MM.1S (cell line): ENCODE measurements around the gene TOE1.

ENCODE experiments used
- DNase-seq: peaks from one replicate; pipeline ENCODE4 v3.0.0-alpha.2; 2015
- H2AFZ ChIP-seq: fragments of 300-600 bp; sonication (generic); 2 replicates; pipeline ENCODE4 v1.6.0; 2016; ENCODE audit warnings: antibody characterized with exemption, low read length
- H3F3A ChIP-seq: fragments of 300-600 bp; sonication (generic); 2 replicates; pipeline ENCODE4 v1.6.1; 2016; ENCODE audit warnings: mild to moderate bottlenecking, antibody characterized with exemption, low read length, moderate library complexity, mixed read lengths; ENCODE audit not compliant: insufficient read depth
- H3K27ac ChIP-seq: fragments of 300-600 bp; sonication (generic); 2 replicates; pipeline ENCODE4 v1.5.1; 2016; ENCODE audit warnings: mild to moderate bottlenecking, low read length
- H3K27me3 ChIP-seq: fragments of 300-600 bp; sonication (generic); replicated peaks from 2 replicates; pipeline ENCODE4 v1.6.0; 2016; ENCODE audit warnings: low read length; ENCODE audit not compliant: insufficient read depth
- H3K36me3 ChIP-seq: fragments of 300-600 bp; sonication (generic); replicated peaks from 2 replicates; pipeline ENCODE4 v1.6.1; 2016; ENCODE audit warnings: mild to moderate bottlenecking, low read length, mixed read lengths; ENCODE audit not compliant: insufficient read depth
- H3K4me1 ChIP-seq: fragments of 300-600 bp; sonication (generic); 2 replicates; pipeline ENCODE4 v1.6.1; 2016; ENCODE audit warnings: low read length, mixed read lengths
- H3K4me2 ChIP-seq: fragments of 300-600 bp; sonication (generic); 2 replicates; pipeline ENCODE4 v1.6.0; 2016; ENCODE audit warnings: low read depth, low read length
- H3K4me3 ChIP-seq: fragments of 300-600 bp; sonication (generic); 2 replicates; pipeline ENCODE4 v1.5.1; 2016; ENCODE audit warnings: low read length, mixed read lengths
- H3K79me2 ChIP-seq: fragments of 300-600 bp; sonication (generic); 2 replicates; pipeline ENCODE4 v1.6.1; 2016; ENCODE audit warnings: mixed run types, low read length, mixed read lengths
- H3K9ac ChIP-seq: fragments of 300-600 bp; sonication (generic); 2 replicates; pipeline ENCODE4 v1.6.1; 2016; ENCODE audit warnings: low read length, mixed read lengths
- H3K9me2 ChIP-seq: fragments of 300-600 bp; sonication (generic); replicated peaks from 2 replicates; pipeline ENCODE4 v1.6.1; 2016; ENCODE audit warnings: mild to moderate bottlenecking, low read length, mixed read lengths; ENCODE audit not compliant: insufficient read depth
- H3K9me3 ChIP-seq: fragments of 300-600 bp; sonication (generic); replicated peaks from 2 replicates; pipeline ENCODE4 v1.6.1; 2016; ENCODE audit warnings: mild to moderate bottlenecking, low read length, mixed read lengths; ENCODE audit not compliant: insufficient read depth
- H4K20me1 ChIP-seq: fragments of 300-600 bp; sonication (generic); 2 replicates; pipeline ENCODE4 v1.6.1; 2016; ENCODE audit warnings: mild to moderate bottlenecking, low read length, moderate library complexity, mixed read lengths; ENCODE audit not compliant: insufficient read depth
- CTCF ChIP-seq: fragments of 300-600 bp; sonication (generic); IDR thresholded peaks from 2 replicates; pipeline ENCODE4 v1.5.1; 2016; ENCODE audit warnings: antibody characterized with exemption, low read length, mixed read lengths
- EZH2 ChIP-seq: fragments of 300-600 bp; sonication (generic); optimal IDR thresholded peaks from 2 replicates; pipeline ENCODE3; 2017; ENCODE audit warnings: low read depth, mild to moderate bottlenecking, antibody characterized with exemption, low read length, mixed read lengths
- EZH2phosphoT487 ChIP-seq: fragments of 300-600 bp; sonication (generic); IDR thresholded peaks from 2 replicates; pipeline ENCODE4 v1.6.1; 2018; ENCODE audit warnings: antibody characterized with exemption, low read length

Gene TOE1

DNA sequence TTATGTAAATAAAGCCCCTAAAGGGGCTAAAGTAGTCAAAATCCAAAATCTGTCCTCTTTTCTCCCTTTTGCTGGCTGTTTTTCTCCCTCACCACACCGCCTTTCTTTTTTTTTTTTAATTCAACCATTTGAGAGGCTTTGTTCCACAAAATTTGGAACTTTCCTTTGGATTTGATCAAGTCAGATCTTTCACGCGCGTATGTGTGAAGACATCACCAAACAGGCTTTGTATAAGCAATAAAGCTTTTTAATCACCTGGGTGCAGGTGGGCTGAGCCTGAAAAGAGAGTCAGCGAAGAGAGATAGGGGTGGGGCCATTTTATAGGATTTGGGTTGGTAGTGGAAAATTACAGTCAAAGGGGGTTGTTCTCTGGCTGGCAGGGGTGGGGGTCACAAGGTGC lies 18.5 kb upstream of the TOE1 start:
- no peaks in the 10 kb centered on the region for H3K27me3 ChIP-seq
- H3K36me3 ChIP-seq, result no peaks in the 10 kb centered on the region
- H3K4me1 ChIP-seq, result peaks cover 3% of the 10 kb centered on the region
- H3K27ac ChIP-seq, result no peak overlapping the region; the same call in 1 of the 2 replicates
- no peaks in the 10 kb centered on the region for H3K9me3 ChIP-seq
- peak overlapping the region; percentile 75 for H2AFZ ChIP-seq
- no peaks in the 10 kb centered on the region for H3K79me2 ChIP-seq
- H3K4me3 ChIP-seq, result peak overlapping the region; percentile 44
- H3F3A ChIP-seq, result no peaks in the 10 kb centered on the region
- H3K9ac ChIP-seq, result peak overlapping the region; percentile 57; the same call in 1 of the 2 replicates
- H3K4me2 ChIP-seq, result peak overlapping the region; percentile 73
- no peaks in the 10 kb centered on the region for H3K9me2 ChIP-seq
- no peaks in the 10 kb centered on the region for H4K20me1 ChIP-seq
- DNase-seq, result no peak
- TF ChIP-seq CTCF (no peak), EZH2 (no peak), EZH2phosphoT487 (no peak)

- no peaks in the 10 kb centered on the region for H3K36me3 ChIP-seq
These were observed 17.4 kb upstream of the TOE1 start for GRCh38 chr1:45322486-45323040.

DNA sequence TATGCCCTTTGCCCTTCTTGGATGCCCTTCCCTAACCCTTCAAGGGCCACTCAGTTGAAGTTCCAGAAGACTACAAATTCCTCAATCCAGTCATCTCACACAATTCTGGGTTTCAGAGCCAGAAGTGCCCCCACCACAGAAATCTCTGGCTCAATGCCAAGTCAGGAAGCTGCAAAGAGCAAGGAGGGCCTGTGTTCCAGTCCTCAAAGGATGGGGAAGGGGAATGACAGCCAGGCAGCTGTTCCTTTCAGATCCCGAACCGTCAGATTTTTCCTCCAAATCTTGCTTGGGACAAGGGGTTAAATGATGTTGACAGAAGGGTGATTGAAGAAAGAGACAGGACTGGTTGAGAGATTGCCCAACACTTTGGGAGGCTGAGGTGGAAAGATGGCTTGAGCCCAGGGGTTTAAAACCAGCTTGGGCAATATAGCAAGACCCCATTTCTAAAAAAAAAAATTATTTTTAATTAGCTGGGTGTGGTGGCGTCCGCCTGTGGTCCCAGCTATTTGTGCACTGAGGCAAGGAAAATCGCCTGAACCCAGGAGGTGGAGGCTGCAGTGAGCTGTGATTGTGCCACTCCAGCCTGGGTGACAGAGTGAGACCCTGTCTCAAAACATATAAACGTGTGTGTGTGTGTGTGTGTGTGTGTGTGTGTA lies 14.0 kb upstream of the TOE1 start:
- Histone ChIP-seq H3K9me3 (no peaks in the 10 kb centered on the region), H3K4me2 (peak overlapping the region; percentile 100; the same call in 1 of the 2 replicates), H3K27me3 (no peaks in the 10 kb centered on the region), H3K36me3 (no peaks in the 10 kb centered on the region), H3K9me2 (no peaks in the 10 kb centered on the region), H3K4me1 (peaks cover 16% of the 10 kb centered on the region), H3K79me2 (no peaks in the 10 kb centered on the region; the same call in 1 of the 2 replicates), H2AFZ (peak overlapping the region; percentile 97), H3K4me3 (peak overlapping the region; percentile 69), H3F3A (no peaks in the 10 kb centered on the region), H3K27ac (no peak overlapping the region), H4K20me1 (no peaks in the 10 kb centered on the region), H3K9ac (no peak overlapping the region; the same call in 1 of the 2 replicates)
- DNase-seq, result no peak
- TF ChIP-seq EZH2phosphoT487 (no peak), EZH2 (no peak), CTCF (no peak)

More at GRCh38 chr1:45322486-45323040, 17.4 kb upstream of the TOE1 start:
- Histone ChIP-seq H3K79me2 (no peaks in the 10 kb centered on the region; the same call in 1 of the 2 replicates), H3K4me2 (no peak overlapping the region), H3K9me3 (no peaks in the 10 kb centered on the region), H3K27ac (no peak overlapping the region), H3K9me2 (no peaks in the 10 kb centered on the region), H3K9ac (no peak overlapping the region), H3K4me1 (peaks cover 9% of the 10 kb centered on the region), H3K27me3 (no peaks in the 10 kb centered on the region), H2AFZ (no peak overlapping the region), H3F3A (no peaks in the 10 kb centered on the region), H4K20me1 (no peaks in the 10 kb centered on the region), H3K4me3 (no peak overlapping the region)
- TF ChIP-seq EZH2phosphoT487 (no peak), CTCF (no peak), EZH2 (no peak)
- DNase-seq, result no peak
